OCI-LY3 (cell line): ENCODE measurements around the gene GSE1.

Experiments used
- CTCF ChIP-seq: fragments of 200-600, 300-600 bp; sonication (generic); IDR thresholded peaks from 2 replicates; pipeline ENCODE4 v1.5.1; 2014; ENCODE audit warnings: antibody characterized with exemption, low read length, low read depth
- EZH2phosphoT487 ChIP-seq: fragments of 200-600 bp; shearing (Covaris generic); IDR thresholded peaks from 2 replicates; pipeline ENCODE4 v1.6.1; 2018; ENCODE audit warnings: antibody characterized with exemption, mixed run types, low read depth

DNA sequence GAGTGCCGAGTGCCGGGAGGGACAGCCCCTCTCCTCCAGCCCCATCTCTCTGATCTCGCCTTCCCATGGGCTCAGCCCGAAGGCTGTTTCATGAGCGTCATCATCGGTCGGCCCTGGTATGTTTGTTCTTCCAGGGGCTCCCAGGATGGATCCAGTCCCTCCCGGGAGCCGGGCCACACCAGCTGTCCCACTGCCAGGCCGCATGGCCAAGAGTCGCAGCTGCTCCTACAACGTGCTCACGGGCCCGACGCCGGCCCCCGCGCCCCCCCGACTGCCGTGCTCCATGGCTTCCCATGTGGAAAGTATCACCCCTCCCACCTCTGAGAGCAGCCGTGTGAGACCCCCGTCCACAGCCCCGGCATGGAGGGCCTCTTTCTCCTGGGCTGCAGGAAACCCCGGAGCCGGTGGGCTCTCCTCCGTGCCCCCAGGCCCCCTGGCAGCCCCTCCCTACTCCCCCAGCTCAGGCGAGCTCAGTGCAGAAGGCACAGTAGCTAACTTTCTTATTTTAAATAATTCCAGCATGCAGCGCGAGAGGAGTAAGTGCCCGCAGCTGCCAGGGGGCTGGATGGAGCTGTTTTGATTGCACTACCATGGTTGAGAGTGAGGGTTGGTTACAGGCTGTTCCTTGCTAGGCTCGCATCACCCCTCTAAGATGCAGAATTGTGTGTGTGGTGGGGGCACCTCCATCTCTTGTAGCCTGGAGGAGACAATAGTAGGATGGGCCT, 26.6 kb upstream of the GSE1 start:
- TF ChIP-seq CTCF, result no peak
- no peak for TF ChIP-seq EZH2phosphoT487
